ENCODE results near the gene PAPPA.

Gene PAPPA

GRCh38 chr9:116322521-116322920 lies 168.9 kb downstream of the PAPPA start:
- DNase-seq, result no peak

GRCh38 chr9:116323012-116323411 lies 169.4 kb downstream of the PAPPA start:
- peak; percentile 5 for DNase-seq

DNA sequence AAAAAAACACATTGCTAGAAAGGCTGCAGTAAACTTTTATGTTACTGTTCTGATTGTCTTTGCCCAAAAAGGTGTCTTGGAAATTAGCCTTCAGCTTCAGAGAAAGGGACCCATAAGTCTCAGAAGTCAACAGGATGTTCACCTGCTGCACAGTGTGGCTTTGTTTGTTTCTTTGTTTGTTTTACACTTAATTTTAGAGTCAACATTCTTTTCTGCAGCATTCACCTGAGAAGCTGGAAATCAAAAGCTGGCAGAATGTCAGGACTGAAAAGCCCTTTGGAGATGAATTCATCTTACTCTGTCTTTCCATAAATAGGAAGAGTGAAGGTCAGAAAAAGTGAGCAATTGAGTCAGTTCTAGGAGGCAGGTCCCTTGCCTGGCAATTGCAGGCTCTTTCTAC lies 170.0 kb downstream of the PAPPA start:
- DNase-seq, result no peak

DNA sequence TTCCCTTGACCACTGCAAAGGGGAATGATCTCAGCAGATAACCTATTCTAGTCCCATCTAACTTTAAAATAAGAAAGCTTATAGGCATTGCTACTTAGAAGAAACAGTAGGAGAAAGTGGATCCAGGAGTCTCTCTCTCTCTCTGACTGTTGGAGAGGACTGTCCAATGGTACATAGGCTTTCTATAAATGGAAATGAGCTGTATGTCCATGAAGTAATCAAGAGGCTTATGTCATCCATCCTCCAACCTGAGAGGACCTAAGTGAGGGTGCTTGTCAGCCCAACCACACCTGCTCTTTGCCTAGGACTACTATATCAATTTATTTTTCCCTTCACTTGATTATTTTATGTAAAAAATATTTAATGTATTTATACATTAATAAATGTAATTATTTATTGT lies 172.3 kb downstream of the PAPPA start:
- DNase-seq, result peak; percentile 14

GRCh38 chr9:116327701-116328405 lies 174.3 kb downstream of the PAPPA start:
- DNase-seq, result no peak

DNA sequence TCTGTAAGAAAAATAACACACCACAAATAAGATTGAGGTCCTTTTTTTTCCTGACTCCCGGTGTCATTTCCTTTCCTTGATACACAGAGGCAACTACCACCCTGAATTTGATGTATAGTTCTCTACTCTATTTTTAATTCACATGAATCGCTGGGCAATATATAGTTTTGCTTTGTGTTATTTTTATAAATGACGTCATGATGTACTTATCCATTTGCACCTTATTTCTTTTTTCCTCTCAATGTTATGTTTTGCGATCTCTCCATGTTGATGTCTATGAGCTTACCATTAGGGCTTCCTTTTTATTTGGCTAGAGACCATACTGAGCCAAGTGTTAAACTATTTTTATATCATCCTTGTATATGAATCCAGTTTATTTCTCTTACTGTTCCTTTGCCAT lies 175.9 kb downstream of the PAPPA start:
- DNase-seq, result no peak

DNA sequence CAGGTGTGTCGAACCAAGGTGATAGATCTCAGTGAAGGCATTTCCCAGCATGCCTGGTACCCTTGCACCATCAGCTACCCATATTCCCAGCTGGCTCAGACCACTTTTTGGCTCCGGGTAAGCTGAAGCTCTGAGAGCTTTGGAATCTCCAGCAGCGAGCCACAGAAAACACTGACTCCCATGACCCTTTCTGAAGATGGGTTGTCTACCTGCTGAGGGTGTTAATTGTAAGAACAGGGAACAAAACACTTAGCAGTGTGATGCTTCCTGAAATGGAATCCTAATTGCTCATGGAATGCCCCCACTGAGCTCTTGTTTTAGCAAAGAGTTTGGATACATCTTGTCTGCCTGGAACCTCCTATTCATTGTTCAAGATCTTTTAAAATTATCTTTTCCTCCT lies 177.7 kb downstream of the PAPPA start:
- no peak for DNase-seq

GRCh38 chr9:116332090-116332489 lies 178.5 kb downstream of the PAPPA start:
- no peak for DNase-seq

DNA sequence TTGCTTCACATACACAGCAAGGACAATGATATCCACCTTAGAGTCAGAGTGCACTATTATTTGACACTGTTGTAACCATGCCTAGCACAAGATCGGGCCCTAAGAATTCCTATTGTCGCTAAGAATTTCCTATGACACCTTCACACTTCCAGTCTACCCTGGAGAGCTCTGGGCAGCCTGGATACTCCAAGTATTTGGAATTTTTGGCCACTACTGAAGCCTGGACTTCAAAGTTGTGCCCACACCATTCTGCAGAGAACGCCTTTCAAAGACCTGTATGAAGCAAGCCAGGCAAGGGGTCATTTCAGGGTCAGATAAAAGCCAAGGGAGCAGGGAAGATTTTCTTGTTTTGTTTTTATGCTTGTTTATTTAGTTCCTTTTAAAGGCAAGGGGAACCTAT lies 179.7 kb downstream of the PAPPA start:
- DNase-seq, result no peak

DNA sequence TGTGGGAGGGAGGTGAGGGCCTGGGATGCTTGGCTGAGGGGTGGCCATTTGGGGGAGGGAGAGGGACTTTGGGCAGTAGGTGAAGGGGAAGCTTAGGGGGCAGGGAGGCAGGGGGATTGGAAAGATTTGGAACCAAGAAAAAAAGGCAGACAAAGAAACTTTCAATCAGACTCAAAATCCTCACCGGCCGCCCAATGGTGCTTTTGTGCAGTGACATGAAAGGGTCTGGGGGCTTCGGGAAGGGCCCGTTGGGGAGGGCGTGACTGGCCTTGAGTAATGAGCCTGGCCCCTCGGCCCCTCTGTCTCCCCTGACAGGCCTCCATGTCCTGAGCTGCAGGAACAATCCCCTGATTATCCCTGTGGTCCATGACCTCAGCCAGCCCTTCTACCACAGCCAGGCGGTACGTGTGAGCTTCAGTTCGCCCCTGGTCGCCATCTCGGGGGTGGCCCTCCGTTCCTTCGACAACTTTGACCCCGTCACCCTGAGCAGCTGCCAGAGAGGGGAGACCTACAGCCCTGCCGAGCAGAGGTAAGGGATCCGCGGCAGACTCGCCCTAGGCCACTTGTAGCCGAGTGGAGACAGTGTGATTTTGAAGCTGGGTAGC lies 181.1 kb downstream of the PAPPA start:
- DNase-seq, result no peak

GRCh38 chr9:116335392-116335791 lies 181.8 kb downstream of the PAPPA start:
- DNase-seq, result no peak

DNA sequence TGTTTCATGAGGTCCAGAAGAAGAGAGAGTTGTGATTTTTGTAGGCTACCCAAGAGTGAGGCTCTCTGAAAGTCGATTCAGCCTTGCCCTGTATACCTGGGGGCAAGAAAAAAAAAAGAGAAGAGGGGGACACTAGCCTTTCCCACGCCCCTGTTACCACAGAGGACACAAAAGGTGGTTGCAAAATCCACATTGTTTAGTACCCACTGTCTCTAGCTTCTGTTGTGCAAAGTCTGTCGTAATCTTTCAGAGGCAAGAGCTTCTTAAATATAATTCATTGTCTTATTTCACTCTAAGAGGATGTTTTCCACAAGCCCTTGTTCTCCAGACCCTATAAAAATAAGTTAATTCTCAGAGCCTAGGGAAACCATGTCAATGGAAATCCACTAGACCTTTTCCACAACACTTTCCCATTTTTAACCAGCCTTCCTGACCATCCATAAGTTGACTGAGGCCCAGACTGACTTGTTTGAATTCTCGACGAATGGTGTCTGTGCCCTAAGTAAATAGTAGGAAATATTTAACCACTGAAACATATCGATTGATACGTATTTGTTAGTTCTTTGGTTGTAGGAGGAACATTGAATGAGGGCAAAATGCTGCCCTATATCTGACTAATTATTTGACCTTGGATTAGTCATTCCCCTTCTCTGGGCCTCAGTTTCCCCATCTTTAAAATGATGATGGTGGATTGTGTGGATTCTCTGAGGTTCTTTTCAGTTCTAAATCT lies 182.7 kb downstream of the PAPPA start:
- DNase-seq, result no peak

DNA sequence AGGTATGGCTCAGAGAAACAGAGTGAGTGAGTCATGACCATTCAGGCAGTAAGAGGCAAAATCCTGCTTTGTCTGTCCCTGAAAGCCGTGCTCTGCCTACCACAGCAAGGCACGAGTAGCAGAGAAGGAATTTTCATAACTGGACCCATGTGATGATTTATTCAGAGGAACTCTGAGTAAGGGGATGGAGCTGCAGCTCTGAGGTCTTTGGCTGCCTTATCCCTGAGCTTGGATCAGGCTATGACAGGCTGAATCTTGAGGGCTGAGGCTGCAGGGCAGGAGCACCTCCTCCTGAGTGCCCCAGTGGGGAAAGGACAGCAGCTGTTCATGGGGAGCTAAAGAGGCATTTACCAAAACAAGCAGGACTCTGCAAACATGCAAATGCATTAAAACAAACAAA lies 183.4 kb downstream of the PAPPA start:
- DNase-seq, result no peak

DNA sequence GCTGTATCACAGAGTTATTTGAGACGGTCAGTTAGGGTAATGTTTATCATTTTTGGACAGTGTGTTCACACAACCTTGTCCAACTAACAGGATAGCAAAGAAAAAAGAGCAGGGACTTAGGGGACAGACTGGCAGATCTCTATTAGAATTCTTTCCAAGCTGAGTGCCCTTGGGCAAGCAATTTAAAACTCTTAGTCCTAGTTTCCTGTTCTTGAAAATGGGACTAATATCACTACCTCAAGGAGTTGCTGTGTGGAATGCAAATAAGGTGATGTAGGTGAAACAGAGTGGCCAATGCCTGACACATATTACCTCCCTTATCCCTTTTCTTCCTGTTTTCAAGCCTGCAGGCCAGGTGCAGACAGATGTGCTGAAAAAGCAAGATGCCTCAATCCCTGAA lies 186.7 kb downstream of the PAPPA start:
- no peak for DNase-seq

DNA sequence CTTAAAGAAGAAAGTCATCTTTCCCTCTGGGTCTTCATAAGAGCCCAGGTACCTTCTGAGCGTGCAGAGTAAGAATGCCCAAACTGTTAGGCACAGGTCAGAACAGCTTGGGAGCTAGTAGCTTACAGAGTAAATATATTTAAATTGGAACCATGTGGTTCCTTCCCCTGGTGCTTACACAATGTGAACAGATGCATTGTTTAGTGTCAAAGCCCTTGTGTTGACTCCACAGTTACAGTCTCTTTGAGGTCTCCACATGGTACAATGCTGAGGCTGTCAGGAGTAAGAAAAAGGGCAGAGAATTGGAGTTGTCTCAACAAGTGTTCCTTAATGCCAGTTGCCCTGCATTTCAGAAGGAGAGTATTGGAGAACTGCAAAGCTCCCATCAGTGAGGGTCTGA lies 188.5 kb downstream of the PAPPA start:
- no peak for DNase-seq

GRCh38 chr9:116342941-116343340 lies 189.3 kb downstream of the PAPPA start:
- DNase-seq, result no peak

- no peak for DNase-seq
Measured at GRCh38 chr9:116344416-116344815, 190.8 kb downstream of the PAPPA start.

- DNase-seq, result no peak
Measured at GRCh38 chr9:116345393-116345792, 191.8 kb downstream of the PAPPA start.

DNA sequence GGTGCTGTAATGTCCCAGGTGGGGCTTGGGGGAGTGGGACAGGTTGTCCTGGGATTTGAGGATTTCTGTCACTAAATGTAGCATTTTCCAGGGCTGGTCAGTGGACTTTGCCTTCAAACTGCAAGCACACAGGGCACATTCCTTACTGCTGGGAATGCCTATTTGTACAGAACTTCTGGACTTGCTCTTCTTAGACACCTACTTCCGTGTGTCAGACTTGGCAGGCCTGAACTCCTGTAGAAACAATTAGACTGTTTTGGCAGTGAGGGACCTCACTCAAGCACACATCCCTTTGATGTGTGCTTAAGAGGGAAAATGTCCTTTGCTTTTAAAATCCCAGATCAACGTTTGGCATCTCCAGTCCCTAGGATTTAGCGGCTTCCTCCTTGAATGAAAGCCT lies 192.2 kb downstream of the PAPPA start:
- no peak for DNase-seq

DNA sequence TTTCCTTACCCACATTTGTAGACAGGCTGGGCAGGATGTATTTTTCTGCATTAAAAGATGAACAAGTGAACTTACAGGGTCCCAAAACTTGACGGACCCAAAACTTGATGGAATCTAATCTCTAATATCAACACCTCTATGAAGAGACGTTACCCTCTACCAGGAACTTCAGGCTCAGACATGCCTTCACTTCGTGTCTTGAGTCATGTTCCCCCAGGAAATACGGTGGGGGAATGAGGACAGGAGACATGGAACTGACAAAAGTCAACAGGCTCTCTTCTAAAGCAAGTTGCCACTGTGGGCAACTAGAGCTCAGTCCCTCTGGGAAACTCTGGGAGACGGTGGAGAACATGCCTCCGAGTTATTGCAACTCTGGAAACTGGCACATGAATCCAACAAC lies 196.1 kb downstream of the PAPPA start:
- no peak for DNase-seq

- no peak for DNase-seq
Measured at GRCh38 chr9:116350213-116350612, 196.6 kb downstream of the PAPPA start.

DNA sequence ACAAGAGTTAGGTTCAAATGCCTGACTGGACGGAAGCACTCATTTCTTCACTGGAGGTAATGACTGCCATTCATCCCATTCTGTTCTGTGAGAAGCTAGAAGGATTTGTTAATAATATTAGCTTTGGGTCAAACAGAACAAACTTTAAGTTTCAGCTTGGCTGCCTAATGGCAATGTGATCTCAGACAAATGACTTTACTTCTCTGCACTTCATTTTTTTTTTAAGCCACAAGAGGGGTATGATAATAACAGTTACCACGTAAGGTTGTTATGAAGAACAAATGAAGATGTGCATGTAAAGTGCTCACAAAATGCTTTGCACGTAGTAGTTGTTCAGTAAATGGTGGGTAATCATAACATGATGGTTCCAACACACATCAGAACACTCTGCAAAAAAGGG lies 199.4 kb downstream of the PAPPA start:
- no peak for DNase-seq

GRCh38 chr9:116355153-116355921 lies 201.7 kb downstream of the PAPPA start:
- DNase-seq, result peak; percentile 84

- DNase-seq, result no peak
Measured at GRCh38 chr9:116358251-116358650, 204.7 kb downstream of the PAPPA start.

All from NCI-H510A (cell line).